GM23338 (cell line): Measurements from ENCODE around the gene ADPRHL1. TPM values are rescaled to one million over a fixed set of nuclear protein-coding genes. Genes with fewer than 3 reads are reported as not detected.
A peak's percentile ranks its signal among the peaks of the same experiment; 100 is the strongest.
"Not testable (repeated sequence)": the region's sequence is repeated elsewhere in the genome, so short reads cannot be mapped to it uniquely, and the experiment has no call there.

ENCODE experiments used
- ATAC-seq: fragments of 200-7000 bp; cut with Tn5 transposase; 3 replicates; pipeline ENCODE4 v1.9.1; 2020
- DNase-seq: peaks from one replicate; pipeline ENCODE4 v3.0.0-alpha.2; 2015; ENCODE audit warnings: low spot score
- H2AFZ ChIP-seq: fragments of 200-600 bp; sonication (generic); 2 replicates; pipeline ENCODE4 v1.8.0; 2016; ENCODE audit warnings: antibody characterized with exemption, mild to moderate bottlenecking, moderate library complexity
- H3F3A ChIP-seq: fragments of 200-600 bp; sonication (generic); replicated peaks from 2 replicates; pipeline ENCODE4 v1.8.0; 2017; ENCODE audit warnings: antibody characterized with exemption, mixed run types, low read depth
- H3K27ac ChIP-seq: fragments of 200-600 bp; sonication (generic); 2 replicates; pipeline ENCODE4 v1.6.1; 2016; ENCODE audit warnings: low read depth
- H3K27me3 ChIP-seq: fragments of 200-600 bp; sonication (generic); 2 replicates; pipeline ENCODE4 v1.8.0; 2016; ENCODE audit warnings: mild to moderate bottlenecking, mixed run types, moderate library complexity; ENCODE audit not compliant: insufficient read depth
- H3K36me3 ChIP-seq: fragments of 200-600 bp; sonication (generic); 2 replicates; pipeline ENCODE4 v1.8.0; 2016; ENCODE audit warnings: mild to moderate bottlenecking; ENCODE audit not compliant: insufficient read depth
- H3K4me1 ChIP-seq: fragments of 200-600 bp; sonication (generic); 2 replicates; pipeline ENCODE4 v1.8.0; 2016; ENCODE audit warnings: mild to moderate bottlenecking, moderate library complexity; ENCODE audit not compliant: insufficient read depth
- H3K4me2 ChIP-seq: fragments of 200-600 bp; sonication (generic); 2 replicates; pipeline ENCODE4 v1.7.1; 2017; ENCODE audit warnings: mixed run types
- H3K4me3 ChIP-seq: fragments of 200-600 bp; sonication (generic); 2 replicates; pipeline ENCODE4 v1.6.1; 2016; ENCODE audit warnings: mixed run types
- H3K79me2 ChIP-seq: fragments of 200-600 bp; sonication (generic); replicated peaks from 2 replicates; pipeline ENCODE4 v1.8.0; 2017; ENCODE audit warnings: mild to moderate bottlenecking; ENCODE audit not compliant: insufficient read depth
- H3K9me2 ChIP-seq: fragments of 200-600 bp; sonication (generic); 2 replicates; pipeline ENCODE4 v1.8.0; 2017; ENCODE audit not compliant: insufficient read depth
- H4K20me1 ChIP-seq: fragments of 200-600 bp; sonication (generic); replicated peaks from 2 replicates; pipeline ENCODE4 v1.8.0; 2017; ENCODE audit warnings: mild to moderate bottlenecking; ENCODE audit not compliant: insufficient read depth
- H3K27ac Mint-ChIP-seq: 2 replicates; pipeline ENCODE4 v1.8.0; 2020; ENCODE audit warnings: inconsistent platforms, mild to moderate bottlenecking, moderate library complexity, mixed read lengths
- H3K27me3 Mint-ChIP-seq: 3 replicates; pipeline ENCODE4 v1.8.0; 2022; ENCODE audit warnings: low read depth, mild to moderate bottlenecking, moderate library complexity, mixed read lengths, inconsistent platforms; ENCODE audit not compliant: insufficient read depth, poor library complexity
- H3K36me3 Mint-ChIP-seq: 3 replicates; pipeline ENCODE4 v1.8.0; 2021; ENCODE audit warnings: low read depth, mild to moderate bottlenecking, inconsistent platforms, moderate library complexity, mixed read lengths
- H3K4me1 Mint-ChIP-seq: 3 replicates; pipeline ENCODE4 v1.8.0; 2020; ENCODE audit warnings: mild to moderate bottlenecking, inconsistent platforms, mixed read lengths
- H3K4me3 Mint-ChIP-seq: 3 replicates; pipeline ENCODE4 v1.8.0; 2021; ENCODE audit warnings: moderate library complexity, mild to moderate bottlenecking, inconsistent platforms, mixed read lengths
- H3K9me3 Mint-ChIP-seq: 3 replicates; pipeline ENCODE4 v1.8.0; 2020; ENCODE audit warnings: moderate library complexity, mild to moderate bottlenecking, inconsistent platforms, mixed read lengths
- polyA plus RNA-seq: library from polyadenylated mRNA; unstranded; fragments of >200 nt; fragmentation: Nextera tagmentation; extraction: Ambion mirVana; gene quantifications from 2 replicates; pipeline ENCODE4 v1.2.1, GENCODE V29; 2016
- total RNA-seq: library from RNA; depleted of rRNA; stranded (reverse); fragments of >200 nt; shearing (Covaris generic); gene quantifications from 2 replicates; pipeline ENCODE4 v1.2.3, GENCODE V29; 2014
- TF ChIP-seq, protein P1 (sequence below): IDR thresholded peaks from one replicate; pipeline ENCODE4 v1.6.1; 2018; ENCODE audit warnings: antibody characterized with exemption; ENCODE audit not compliant: unreplicated experiment
- TF ChIP-seq, protein P2 (sequence below), 2 experiments: fragments of 200-600 bp in 1 of 2; sonication (generic) in 1 of 2; conservative IDR thresholded peaks; 2 replicates each; pipeline versions ENCODE4 v1.5.1 to v1.6.1; 2016 to 2017; ENCODE audit warnings: antibody characterized with exemption in 2 of 2, low read depth in 2 of 2, mild to moderate bottlenecking in 2 of 2, moderate library complexity in 1 of 2
- TF ChIP-seq, protein P3 (sequence below): fragments of 250-450 bp; sonication (Bioruptor Pico); IDR thresholded peaks from 2 replicates; pipeline ENCODE4 v1.5.0; 2020; ENCODE audit warnings: mild to moderate bottlenecking, moderate library complexity

ADPRHL1 gene
- total and polyA plus RNA-seq, 2 experiments from 2014 or later = 0.80 to 1.0 TPM

DNA sequence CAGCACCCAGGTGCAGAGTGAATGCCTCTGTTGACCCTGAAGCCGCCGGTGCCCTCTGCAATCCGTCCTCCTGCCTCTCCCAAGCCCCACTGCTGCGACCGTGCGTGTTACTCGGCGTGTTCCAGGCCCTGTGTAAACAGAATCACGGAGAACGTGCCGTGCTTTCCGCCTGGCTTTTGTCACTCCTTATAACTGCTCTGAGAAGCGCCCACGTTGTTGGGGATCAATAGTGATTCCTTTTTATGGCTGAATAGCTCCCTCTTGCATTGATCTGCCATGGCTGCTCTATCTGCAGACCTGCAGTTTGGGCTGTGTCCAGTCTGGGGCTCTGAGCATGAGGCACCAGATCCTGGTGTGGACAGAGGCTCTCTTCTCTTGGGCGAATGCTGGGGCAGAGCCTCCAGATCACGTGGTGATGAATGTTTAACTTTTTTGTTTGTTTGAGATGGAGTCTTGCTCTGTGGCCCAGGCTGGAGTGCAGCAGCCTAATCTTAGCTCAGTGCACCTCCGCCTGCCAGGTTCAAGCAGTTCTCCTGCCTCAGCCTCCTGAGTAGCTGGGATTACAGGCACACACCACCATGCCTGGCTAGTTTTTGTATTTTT lies 15.8 kb downstream of the ADPRHL1 start:
- H3K36me3 Mint-ChIP-seq = peaks cover 7% of the 10 kb centered on the region; the same call in 2 of the 3 replicates
- DNase-seq (no peak), ATAC-seq (peak; percentile 40; the same call in 2 of the 3 replicates)
- no peak overlapping the region for H3K27ac ChIP-seq
- no peaks in the 10 kb centered on the region for H4K20me1 ChIP-seq
- no peaks in the 10 kb centered on the region for H3K79me2 ChIP-seq
- no peaks in the 10 kb centered on the region for H3K36me3 ChIP-seq
- H2AFZ ChIP-seq = no peak overlapping the region
- no peaks in the 10 kb centered on the region; the same call in 2 of the 3 replicates for H3K9me3 Mint-ChIP-seq
- H3K4me2 ChIP-seq = no peak overlapping the region
- TF ChIP-seq, protein P1, sequence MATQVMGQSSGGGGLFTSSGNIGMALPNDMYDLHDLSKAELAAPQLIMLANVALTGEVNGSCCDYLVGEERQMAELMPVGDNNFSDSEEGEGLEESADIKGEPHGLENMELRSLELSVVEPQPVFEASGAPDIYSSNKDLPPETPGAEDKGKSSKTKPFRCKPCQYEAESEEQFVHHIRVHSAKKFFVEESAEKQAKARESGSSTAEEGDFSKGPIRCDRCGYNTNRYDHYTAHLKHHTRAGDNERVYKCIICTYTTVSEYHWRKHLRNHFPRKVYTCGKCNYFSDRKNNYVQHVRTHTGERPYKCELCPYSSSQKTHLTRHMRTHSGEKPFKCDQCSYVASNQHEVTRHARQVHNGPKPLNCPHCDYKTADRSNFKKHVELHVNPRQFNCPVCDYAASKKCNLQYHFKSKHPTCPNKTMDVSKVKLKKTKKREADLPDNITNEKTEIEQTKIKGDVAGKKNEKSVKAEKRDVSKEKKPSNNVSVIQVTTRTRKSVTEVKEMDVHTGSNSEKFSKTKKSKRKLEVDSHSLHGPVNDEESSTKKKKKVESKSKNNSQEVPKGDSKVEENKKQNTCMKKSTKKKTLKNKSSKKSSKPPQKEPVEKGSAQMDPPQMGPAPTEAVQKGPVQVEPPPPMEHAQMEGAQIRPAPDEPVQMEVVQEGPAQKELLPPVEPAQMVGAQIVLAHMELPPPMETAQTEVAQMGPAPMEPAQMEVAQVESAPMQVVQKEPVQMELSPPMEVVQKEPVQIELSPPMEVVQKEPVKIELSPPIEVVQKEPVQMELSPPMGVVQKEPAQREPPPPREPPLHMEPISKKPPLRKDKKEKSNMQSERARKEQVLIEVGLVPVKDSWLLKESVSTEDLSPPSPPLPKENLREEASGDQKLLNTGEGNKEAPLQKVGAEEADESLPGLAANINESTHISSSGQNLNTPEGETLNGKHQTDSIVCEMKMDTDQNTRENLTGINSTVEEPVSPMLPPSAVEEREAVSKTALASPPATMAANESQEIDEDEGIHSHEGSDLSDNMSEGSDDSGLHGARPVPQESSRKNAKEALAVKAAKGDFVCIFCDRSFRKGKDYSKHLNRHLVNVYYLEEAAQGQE = no peak
- TF ChIP-seq, protein P2, sequence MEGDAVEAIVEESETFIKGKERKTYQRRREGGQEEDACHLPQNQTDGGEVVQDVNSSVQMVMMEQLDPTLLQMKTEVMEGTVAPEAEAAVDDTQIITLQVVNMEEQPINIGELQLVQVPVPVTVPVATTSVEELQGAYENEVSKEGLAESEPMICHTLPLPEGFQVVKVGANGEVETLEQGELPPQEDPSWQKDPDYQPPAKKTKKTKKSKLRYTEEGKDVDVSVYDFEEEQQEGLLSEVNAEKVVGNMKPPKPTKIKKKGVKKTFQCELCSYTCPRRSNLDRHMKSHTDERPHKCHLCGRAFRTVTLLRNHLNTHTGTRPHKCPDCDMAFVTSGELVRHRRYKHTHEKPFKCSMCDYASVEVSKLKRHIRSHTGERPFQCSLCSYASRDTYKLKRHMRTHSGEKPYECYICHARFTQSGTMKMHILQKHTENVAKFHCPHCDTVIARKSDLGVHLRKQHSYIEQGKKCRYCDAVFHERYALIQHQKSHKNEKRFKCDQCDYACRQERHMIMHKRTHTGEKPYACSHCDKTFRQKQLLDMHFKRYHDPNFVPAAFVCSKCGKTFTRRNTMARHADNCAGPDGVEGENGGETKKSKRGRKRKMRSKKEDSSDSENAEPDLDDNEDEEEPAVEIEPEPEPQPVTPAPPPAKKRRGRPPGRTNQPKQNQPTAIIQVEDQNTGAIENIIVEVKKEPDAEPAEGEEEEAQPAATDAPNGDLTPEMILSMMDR (conservative IDR thresholded peaks at IDR 0.05; ENCODE audit: low read depth in 2 of 2) = peak in 1 of 2 experiments; percentile 20; a peak in 1 of 4 replicates
- TF ChIP-seq, protein P3, sequence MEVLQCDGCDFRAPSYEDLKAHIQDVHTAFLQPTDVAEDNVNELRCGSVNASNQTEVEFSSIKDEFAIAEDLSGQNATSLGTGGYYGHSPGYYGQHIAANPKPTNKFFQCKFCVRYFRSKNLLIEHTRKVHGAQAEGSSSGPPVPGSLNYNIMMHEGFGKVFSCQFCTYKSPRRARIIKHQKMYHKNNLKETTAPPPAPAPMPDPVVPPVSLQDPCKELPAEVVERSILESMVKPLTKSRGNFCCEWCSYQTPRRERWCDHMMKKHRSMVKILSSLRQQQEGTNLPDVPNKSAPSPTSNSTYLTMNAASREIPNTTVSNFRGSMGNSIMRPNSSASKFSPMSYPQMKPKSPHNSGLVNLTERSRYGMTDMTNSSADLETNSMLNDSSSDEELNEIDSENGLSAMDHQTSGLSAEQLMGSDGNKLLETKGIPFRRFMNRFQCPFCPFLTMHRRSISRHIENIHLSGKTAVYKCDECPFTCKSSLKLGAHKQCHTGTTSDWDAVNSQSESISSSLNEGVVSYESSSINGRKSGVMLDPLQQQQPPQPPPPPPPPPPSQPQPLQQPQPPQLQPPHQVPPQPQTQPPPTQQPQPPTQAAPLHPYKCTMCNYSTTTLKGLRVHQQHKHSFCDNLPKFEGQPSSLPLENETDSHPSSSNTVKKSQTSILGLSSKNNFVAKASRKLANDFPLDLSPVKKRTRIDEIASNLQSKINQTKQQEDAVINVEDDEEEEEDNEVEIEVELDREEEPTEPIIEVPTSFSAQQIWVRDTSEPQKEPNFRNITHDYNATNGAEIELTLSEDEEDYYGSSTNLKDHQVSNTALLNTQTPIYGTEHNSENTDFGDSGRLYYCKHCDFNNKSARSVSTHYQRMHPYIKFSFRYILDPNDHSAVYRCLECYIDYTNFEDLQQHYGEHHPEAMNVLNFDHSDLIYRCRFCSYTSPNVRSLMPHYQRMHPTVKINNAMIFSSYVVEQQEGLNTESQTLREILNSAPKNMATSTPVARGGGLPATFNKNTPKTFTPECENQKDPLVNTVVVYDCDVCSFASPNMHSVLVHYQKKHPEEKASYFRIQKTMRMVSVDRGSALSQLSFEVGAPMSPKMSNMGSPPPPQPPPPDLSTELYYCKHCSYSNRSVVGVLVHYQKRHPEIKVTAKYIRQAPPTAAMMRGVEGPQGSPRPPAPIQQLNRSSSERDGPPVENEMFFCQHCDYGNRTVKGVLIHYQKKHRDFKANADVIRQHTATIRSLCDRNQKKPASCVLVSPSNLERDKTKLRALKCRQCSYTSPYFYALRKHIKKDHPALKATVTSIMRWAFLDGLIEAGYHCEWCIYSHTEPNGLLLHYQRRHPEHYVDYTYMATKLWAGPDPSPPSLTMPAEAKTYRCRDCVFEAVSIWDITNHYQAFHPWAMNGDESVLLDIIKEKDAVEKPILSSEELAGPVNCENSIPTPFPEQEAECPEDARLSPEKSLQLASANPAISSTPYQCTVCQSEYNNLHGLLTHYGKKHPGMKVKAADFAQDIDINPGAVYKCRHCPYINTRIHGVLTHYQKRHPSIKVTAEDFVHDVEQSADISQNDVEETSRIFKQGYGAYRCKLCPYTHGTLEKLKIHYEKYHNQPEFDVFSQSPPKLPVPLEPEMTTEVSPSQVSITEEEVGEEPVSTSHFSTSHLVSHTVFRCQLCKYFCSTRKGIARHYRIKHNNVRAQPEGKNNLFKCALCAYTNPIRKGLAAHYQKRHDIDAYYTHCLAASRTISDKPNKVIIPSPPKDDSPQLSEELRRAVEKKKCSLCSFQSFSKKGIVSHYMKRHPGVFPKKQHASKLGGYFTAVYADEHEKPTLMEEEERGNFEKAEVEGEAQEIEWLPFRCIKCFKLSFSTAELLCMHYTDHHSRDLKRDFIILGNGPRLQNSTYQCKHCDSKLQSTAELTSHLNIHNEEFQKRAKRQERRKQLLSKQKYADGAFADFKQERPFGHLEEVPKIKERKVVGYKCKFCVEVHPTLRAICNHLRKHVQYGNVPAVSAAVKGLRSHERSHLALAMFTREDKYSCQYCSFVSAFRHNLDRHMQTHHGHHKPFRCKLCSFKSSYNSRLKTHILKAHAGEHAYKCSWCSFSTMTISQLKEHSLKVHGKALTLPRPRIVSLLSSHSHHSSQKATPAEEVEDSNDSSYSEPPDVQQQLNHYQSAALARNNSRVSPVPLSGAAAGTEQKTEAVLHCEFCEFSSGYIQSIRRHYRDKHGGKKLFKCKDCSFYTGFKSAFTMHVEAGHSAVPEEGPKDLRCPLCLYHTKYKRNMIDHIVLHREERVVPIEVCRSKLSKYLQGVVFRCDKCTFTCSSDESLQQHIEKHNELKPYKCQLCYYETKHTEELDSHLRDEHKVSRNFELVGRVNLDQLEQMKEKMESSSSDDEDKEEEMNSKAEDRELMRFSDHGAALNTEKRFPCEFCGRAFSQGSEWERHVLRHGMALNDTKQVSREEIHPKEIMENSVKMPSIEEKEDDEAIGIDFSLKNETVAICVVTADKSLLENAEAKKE (CRISPR knock-in tag) = no peak
- H3K4me3 Mint-ChIP-seq = no peak overlapping the region
- no peaks in the 10 kb centered on the region for H3K27me3 ChIP-seq
- H3K27me3 Mint-ChIP-seq = peaks cover 2% of the 10 kb centered on the region
- no peaks in the 10 kb centered on the region for H3F3A ChIP-seq
- no peaks in the 10 kb centered on the region for H3K4me1 ChIP-seq
- no peak overlapping the region for H3K27ac Mint-ChIP-seq
- no peaks in the 10 kb centered on the region for H3K4me1 Mint-ChIP-seq
- H3K4me3 ChIP-seq = no peak overlapping the region
- H3K9me2 ChIP-seq = no peaks in the 10 kb centered on the region

DNA sequence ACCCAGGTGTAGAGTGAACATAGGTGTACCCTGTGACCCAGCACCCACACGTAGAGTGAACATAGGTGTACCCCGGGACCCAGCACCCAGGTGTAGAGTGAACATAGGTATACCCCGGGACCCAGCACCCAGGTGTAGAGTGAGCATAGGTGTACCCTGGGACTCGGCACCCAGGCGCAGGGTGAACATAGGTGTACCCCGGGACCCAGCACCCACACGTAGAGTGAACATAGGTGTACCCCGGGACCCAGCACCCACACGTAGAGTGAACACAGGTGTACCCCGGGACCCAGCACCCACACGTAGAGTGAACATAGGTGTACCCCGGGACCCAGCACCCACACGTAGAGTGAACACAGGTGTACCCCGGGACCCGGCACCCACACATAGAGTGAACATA lies 16.4 kb downstream of the ADPRHL1 start:
- H3K27me3 ChIP-seq, H2AFZ ChIP-seq, H3K4me3 ChIP-seq, H3K4me1 Mint-ChIP-seq, H3K27ac ChIP-seq, H3K36me3 ChIP-seq, DNase-seq, H3F3A ChIP-seq, H3K4me3 Mint-ChIP-seq, H3K36me3 Mint-ChIP-seq, H3K4me1 ChIP-seq, H3K9me3 Mint-ChIP-seq, H3K4me2 ChIP-seq, H3K27me3 Mint-ChIP-seq, H3K9me2 ChIP-seq, H4K20me1 ChIP-seq, ATAC-seq, H3K79me2 ChIP-seq, H3K27ac Mint-ChIP-seq: not testable (repeated sequence)

DNA sequence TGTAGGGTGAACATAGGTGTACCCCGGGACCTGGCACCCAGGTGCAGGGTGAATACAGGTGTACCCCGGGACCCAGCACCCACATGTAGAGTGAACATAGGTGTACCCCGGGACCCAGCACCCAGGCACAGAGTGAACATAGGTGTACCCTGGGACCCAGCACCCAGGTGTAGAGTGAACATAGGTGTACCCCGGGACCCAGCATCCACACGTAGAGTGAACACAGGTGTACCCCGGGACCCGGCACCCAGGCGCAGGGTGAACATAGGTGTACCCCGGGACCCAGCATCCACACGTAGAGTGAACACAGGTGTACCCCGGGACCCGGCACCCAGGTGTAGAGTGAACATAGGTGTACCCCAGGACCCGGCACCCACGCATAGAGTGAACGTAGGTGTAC lies 17.4 kb downstream of the ADPRHL1 start:
- H4K20me1 ChIP-seq, H2AFZ ChIP-seq, H3K79me2 ChIP-seq, H3K4me3 ChIP-seq, DNase-seq, H3K9me3 Mint-ChIP-seq, H3K4me3 Mint-ChIP-seq, H3K4me2 ChIP-seq, H3F3A ChIP-seq, H3K27ac ChIP-seq, H3K27me3 Mint-ChIP-seq, H3K9me2 ChIP-seq, ATAC-seq, H3K4me1 ChIP-seq, H3K4me1 Mint-ChIP-seq, H3K36me3 Mint-ChIP-seq, H3K27me3 ChIP-seq, H3K27ac Mint-ChIP-seq, H3K36me3 ChIP-seq: not testable (repeated sequence)
